Measurements from ENCODE around the gene EFCAB8. TPM values are rescaled to one million over a fixed set of nuclear protein-coding genes. Genes with fewer than 3 reads are reported as not detected.
"Not testable (repeated sequence)": the region's sequence is repeated elsewhere in the genome, so short reads cannot be mapped to it uniquely, and the experiment has no call there.

Gene EFCAB8
- total RNA-seq, 1 experiment from 2014 or later: not detected

DNA sequence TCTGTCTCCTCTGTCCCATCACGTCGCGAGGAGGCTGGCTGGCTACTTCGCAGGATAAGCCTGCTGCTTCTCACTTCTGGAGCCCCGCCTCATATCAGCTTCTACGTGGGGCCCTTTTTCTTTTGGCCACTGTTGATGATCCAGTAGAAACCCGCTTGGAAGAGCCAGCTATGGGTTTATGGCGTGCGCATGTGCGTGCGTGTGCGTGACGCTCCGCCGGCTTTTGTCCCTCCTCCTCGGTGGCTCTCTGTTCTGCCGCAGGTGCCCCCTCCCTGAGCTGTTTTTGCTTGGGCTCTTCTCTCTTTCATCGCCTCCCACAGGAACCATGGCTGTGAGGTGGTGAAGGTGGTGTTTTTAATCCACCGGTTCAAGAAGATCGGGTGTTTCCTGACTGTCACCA, 26.5 kb downstream of the EFCAB8 start:
- DNase-seq (ENCODE audit: low read depth): no peak

DNA sequence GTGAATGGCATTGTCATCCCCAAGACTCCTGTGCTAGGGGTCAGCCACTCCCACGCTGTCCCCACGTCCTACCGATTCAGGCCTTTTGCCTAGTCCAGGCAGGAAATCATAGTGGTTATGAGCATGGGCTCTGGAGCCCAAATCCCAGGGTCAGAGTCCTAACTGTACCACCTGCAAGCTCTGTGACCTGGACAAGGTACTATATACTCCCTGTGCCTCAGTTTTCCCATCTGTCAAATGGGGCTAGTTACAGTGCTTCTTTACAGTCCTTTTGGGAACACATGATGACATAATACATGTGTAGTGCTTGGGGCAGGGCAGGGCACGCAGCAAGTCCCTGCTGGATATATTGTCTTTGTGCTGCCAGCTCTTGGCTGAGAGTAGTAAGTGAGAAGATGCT, 27.2 kb downstream of the EFCAB8 start:
- DNase-seq (ENCODE audit: low read depth): no peak

DNA sequence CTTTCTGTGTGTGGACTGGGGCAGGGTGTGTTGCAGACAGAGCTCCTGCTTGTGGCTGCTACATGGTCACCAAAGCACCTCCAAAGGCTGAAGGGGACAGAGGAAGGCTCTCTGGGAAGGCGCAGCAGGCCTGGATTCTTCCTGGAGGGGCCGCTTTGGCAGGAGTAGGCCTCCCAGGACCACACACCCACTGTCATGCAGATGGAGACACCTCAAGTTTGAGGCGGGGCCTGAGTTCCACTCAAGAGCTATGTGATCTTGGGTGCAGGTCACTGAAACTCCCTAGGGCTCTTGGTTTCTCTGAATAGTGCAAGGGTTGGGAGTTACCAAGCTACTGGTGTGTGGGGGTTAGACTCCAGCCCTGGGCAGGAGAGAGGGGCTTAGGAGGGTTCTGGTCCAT, 27.9 kb downstream of the EFCAB8 start:
- DNase-seq (ENCODE audit: low read depth): no peak

- no peak for DNase-seq (ENCODE audit: low read depth)
Observed at GRCh38 chr20:32887492-32887891, 28.8 kb downstream of the EFCAB8 start.

GRCh38 chr20:32888636-32889035, 29.9 kb downstream of the EFCAB8 start:
- DNase-seq (ENCODE audit: low read depth): no peak

DNA sequence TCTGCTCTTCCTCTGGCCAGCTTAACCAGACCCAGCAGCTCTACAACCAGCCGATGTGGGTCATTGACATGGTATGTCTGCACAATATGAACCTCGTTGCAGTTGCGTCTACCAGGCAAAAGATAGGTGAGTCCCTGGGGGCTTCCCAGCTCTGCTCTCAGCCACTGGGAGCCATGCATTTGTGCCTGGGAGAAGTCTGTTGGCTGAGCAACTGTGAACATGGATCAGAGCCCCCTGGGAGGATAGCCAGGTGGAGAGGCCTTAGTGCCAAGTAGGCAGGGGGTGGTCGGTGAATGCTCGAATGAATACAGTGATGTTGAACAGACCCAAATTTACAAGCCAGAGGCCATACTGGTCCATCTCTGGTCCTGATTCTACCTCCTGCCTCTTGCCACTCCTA, 30.6 kb downstream of the EFCAB8 start:
- DNase-seq (ENCODE audit: low read depth): no peak

GRCh38 chr20:32891491-32891890, 32.8 kb downstream of the EFCAB8 start:
- DNase-seq (ENCODE audit: low read depth): no peak

DNA sequence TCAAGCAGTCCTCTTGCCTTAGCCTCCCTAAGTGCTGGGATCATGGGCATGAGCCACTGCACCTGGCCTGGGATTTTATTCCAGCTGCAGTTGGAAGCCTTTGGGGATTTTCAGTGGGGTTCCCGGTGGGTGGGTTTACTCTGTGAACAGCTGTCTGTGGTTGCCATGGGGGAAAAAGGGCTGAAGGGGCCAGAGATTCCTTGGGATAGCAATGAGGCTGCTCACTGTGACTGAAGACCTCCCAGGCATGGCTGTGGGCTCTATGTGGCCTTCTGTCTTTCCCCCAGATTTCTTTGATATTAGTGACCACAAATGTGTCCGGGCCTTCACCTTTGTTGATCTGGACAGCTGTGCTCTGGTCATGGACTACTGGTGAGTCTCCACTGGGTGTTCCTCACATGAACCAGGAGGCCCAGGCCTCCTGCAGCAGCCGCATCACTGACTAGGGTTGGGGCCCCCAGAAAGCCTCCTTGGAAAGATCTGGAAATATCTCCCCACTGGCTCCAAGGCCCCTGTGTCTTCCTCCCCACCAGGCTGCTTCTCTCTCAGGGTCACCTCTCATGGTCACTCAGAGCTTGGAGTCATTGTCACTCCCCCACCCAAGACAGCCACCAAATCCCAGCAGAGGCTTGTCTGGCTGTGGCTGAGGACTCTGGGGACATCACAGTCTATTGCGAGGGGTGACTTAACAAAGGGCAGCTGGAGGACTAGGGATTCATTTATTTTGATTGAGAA, 33.4 kb downstream of the EFCAB8 start:
- DNase-seq (ENCODE audit: low read depth): no peak

DNA sequence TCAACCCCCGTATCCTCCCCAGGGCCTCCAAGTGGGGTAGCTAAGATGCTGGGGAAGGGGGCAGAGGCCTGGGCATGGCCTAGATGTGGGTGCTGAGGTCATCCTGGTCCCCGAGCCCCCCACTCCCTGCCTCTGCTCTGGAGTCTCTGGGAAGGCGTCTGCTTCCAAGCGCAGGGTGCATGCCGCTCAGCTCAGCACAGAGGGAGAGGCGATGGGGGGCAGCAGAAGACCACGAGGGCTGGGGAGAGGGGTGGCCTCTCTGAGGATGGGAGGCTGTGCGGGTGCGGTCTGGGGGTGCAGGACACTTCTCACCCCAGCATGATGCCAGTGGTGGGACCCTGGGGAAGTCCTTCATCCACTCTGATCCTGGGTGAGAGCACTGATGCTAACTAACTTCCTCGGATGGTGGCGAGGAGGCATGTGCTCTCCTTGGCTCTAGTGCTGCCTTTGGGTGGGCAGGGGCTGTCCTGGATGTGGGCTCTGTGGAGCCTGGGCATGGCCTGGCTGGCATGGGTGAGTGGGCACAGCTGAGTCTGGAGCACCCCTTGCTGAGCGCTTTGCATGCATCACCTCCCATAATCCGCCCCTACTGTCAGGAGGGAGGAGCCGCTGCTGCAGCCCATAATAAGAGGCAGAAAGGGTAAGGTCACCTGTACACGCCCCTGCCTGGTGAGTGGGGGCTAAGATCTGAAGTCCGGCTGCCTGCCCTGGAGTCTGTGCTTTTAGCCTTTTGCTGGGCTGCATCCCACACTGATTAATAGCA, 34.7 kb downstream of the EFCAB8 start:
- DNase-seq (ENCODE audit: low read depth): no peak

GRCh38 chr20:32894026-32894483, 35.3 kb downstream of the EFCAB8 start:
- no peak for DNase-seq (ENCODE audit: low read depth)

DNA sequence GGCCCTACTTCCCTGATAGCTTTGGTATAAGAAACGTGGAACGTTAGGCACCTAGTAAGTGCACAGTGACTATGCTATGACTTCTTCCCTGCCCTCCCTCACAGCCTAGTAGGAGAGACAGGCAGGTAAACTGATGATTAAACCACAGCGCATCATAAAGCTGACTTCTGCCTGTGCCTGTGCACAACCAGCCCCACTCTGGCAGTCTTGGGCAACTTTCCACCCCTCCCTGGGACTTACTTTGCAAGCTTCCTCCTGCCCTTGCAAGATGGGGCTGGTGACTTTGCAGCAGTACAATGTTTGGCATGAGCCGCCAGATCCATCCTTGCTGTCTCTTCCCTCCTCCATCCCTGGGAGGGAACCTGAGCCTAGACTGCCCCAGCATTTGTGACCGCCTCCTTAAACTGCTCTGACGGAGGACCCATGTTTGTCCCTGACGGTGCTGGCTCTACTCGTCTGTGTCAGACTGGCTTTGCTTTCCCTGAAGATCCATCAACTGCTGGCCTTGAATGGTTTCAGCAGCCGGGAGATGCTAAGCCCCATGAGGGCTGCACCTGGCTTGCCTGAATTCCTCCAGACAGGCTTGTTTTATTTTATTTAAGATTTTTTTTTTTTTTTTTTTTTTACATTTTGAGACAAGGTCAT, 36.1 kb downstream of the EFCAB8 start:
- no peak for DNase-seq (ENCODE audit: low read depth)

GRCh38 chr20:32896521-32897280, 38.0 kb downstream of the EFCAB8 start:
- no peak for DNase-seq (ENCODE audit: low read depth)

DNA sequence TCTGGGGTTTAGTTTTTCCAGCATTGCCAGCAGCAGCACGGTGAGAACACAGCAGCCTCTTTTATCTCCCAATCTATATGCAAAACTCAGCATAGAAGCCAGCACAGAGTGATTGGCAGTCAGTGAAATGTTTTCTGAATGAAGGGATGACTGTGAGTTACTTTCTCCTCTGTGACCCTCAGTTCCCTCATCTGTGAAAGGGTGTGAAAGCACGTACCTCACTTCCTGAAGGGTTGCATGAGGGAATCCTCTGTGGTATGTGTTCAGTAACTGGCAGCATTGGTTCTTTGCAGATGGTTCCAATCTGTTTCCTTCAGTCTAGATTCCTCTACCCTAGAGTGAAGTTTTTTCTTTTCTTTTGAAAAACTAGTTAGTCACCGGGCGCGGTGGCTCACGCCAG, 40.0 kb downstream of the EFCAB8 start:
- peak; percentile 24 for DNase-seq (ENCODE audit: low read depth)

DNA sequence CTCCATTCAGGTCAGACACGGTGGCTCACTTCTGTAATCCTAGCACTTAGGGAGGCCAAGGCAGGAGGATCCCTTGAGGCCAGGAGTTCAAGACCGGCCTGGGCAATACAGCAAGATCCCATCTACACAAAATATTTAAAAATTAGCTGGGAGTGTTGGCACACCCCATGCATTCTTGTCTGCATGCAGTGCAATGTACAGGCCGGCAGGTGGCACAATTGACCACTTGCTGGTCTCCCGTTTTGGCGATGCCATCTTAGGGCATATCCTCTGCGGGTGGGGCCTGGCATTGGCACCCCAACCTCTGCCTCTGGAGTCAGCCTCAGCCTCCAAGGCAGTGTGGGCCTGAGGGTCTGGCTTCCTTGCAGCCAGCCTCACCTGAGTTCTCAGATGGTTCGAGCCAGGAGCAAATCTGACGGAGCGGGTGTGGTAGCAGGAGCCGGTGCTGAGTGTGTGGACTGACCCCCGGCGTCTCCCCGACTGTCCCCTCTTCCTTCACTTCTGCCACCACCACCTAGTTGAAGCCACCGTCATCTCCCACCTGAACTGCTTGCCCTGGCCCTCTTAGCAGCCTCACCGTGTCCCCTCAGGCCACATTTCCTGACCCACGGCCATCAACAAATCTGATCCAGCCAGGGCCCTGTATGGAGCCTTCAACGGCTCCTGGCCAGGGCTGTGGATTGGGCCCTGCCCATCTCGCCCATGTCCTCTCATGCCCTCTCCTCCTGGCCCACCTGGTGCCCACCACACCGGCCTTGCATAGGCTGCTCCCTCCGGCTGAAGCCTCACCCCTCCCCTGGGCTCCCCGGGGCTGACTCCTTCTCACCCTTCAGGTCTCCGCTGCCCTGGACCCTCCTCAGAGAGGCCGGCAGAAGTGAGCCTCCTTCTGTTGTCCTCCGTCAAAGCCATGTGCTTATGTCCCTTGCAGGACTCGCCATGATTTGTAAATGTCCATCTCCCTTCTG, 44.0 kb downstream of the EFCAB8 start:
- DNase-seq (ENCODE audit: low read depth): peak; percentile 44

- DNase-seq (ENCODE audit: low read depth): no peak
Observed at GRCh38 chr20:32903666-32904175, 45.0 kb downstream of the EFCAB8 start.

DNA sequence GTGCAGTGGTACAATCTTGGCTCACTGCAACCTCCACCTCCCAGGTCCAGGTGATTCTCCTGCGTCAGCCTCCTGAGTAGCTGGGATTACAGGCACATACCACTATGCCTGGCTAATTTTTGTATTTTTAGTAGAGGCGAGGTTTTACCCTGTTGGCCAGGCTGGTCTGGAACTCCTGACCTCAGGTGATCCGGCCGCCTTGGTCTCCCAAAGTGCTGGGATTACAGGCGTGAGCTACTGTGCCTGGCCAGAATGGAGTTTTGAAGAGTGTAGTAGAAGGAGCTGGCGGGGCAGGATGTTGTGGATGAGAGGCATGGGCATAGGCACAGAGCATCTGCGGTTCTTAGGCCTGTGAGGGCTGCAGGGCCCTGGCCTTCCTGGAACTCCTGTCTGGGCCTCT, 46.0 kb downstream of the EFCAB8 start:
- not testable (repeated sequence) for DNase-seq (ENCODE audit: low read depth)

DNA sequence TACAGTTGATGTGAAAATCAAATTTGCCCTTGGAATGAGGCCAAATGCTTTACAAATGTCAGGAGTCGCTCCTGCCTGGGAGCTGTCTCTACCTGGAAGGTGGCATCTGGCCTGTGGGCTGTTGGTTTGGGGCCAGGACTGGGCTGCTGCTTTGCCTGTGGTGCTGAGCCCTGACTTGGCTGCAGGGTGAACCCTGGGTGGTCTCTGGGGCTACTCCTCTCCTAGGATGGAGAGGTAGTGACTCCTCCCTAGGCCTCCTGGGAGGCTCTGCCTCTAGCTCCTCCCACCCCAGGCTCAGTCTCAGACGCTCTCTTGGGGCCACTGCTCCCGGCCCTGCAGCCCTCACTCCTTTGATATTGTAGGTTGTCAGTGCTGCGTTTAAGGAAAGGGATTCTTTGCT, 47.5 kb downstream of the EFCAB8 start:
- DNase-seq (ENCODE audit: low read depth): no peak

DNA sequence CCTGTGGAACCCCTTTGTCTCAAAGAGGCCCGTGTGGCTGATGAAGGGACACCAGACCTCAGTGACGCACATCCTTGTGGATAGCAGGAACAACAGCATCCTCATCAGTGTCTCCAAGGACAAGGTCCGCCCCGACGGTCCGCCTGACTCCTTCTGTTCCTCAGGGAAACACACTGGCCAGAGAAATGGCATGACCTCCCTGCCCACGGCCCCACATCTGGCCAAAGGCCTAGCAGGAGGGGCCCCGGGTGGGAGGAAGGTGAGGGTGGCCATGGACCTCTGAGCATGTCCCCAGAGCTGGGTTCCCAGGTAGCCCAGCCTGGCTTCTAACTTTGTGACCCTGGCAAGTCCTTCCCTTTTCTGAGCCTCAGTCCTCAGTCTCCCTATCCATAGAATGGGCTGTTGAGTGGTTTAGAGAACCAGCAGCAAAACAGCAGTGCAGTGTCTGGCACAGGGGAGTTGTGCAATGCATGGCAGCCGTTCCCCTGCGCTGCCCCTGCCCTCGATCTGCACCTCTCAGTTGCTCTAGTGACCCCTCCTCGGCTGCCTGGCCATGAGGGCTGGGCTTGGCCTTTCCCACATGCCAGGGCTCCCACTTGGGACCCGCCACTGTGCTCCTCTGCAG, 48.3 kb downstream of the EFCAB8 start:
- no peak for DNase-seq (ENCODE audit: low read depth)

- no peak for DNase-seq (ENCODE audit: low read depth)
Observed at GRCh38 chr20:32907886-32908285, 49.2 kb downstream of the EFCAB8 start.

Data from HT1080 (cell line).